Hepatocyte (in vitro differentiated cells): ENCODE results near the gene SPNS2.

Experiments
- EZH2 ChIP-seq: fragments of 200-600 bp; sonication (generic); IDR thresholded peaks from 2 replicates; pipeline ENCODE4 v1.6.1; 2016; ENCODE audit warnings: antibody characterized with exemption, mild to moderate bottlenecking, borderline replicate concordance
- EZH2phosphoT487 ChIP-seq: fragments of 200-600 bp; sonication (generic); IDR thresholded peaks from one replicate; pipeline ENCODE4 v1.6.1; 2018; ENCODE audit warnings: antibody characterized with exemption, mild to moderate bottlenecking, low read depth, moderate library complexity; ENCODE audit not compliant: unreplicated experiment, severe bottlenecking
- TF ChIP-seq, protein P1 (sequence below): fragments of 200-600 bp; sonication (generic); IDR thresholded peaks from 2 replicates; pipeline ENCODE4 v1.5.1; 2016; ENCODE audit warnings: antibody characterized with exemption, mild to moderate bottlenecking; ENCODE audit not compliant: poor library complexity

DNA sequence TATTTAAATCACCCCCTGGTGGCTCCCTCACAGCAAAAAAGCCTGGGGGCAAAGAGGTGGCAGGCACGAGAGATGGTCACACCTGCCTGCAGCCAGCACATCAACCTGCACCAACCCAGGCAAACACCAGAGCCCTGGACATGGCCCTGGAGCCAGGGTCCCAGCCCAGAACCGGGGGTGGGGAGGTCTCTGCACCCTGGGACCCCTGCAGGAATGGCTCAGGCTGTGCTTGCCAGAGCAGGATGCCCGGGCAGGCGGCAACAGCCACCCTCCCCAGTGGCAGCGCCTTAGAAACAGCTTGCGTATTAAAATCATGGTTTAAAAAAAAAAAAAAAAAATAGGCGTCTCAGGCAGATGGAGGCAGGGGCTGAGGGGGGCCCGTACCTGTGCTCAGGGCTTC lies 40.3 kb downstream of the SPNS2 start:
- TF ChIP-seq, protein P1, sequence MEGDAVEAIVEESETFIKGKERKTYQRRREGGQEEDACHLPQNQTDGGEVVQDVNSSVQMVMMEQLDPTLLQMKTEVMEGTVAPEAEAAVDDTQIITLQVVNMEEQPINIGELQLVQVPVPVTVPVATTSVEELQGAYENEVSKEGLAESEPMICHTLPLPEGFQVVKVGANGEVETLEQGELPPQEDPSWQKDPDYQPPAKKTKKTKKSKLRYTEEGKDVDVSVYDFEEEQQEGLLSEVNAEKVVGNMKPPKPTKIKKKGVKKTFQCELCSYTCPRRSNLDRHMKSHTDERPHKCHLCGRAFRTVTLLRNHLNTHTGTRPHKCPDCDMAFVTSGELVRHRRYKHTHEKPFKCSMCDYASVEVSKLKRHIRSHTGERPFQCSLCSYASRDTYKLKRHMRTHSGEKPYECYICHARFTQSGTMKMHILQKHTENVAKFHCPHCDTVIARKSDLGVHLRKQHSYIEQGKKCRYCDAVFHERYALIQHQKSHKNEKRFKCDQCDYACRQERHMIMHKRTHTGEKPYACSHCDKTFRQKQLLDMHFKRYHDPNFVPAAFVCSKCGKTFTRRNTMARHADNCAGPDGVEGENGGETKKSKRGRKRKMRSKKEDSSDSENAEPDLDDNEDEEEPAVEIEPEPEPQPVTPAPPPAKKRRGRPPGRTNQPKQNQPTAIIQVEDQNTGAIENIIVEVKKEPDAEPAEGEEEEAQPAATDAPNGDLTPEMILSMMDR, result no peak
- TF ChIP-seq EZH2, result no peak
- TF ChIP-seq EZH2phosphoT487, result no peak
